Astrocyte (in vitro differentiated cells and primary cell): ENCODE data around the gene CLCN1.

ENCODE experiments used
- EZH2 ChIP-seq: IDR thresholded peaks from 2 replicates; pipeline ENCODE4 v1.6.1; 2012; ENCODE audit warnings: mild to moderate bottlenecking, low read length, inconsistent platforms; ENCODE audit not compliant: insufficient read depth
- TF ChIP-seq, protein P1 (sequence below): IDR thresholded peaks from 2 replicates; pipeline ENCODE4 v1.5.1; 2011; ENCODE audit warnings: low read depth, mild to moderate bottlenecking, inconsistent platforms, low read length, moderate library complexity; ENCODE audit not compliant: insufficient read depth

DNA sequence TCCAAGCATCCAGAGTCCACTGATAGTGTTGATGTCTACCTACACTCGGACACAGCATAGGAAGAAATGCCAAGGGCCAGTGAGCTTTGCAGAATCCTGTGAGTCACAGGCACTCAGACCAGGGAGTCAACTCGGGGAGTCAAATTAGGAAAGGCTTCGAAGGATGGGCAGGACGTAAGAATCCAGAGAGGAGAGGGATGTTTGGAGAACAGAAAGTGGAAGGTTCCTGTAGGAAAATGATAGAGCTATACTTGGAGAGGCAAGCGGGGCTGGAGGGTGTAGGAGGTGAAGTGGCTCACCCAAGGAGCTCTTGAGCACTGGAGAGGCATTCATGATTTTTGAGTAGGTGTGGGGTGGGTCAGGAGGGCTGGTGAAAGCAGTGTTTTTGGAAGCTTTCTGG is 68.2 kb downstream of the CLCN1 start:
- TF ChIP-seq, protein P1, sequence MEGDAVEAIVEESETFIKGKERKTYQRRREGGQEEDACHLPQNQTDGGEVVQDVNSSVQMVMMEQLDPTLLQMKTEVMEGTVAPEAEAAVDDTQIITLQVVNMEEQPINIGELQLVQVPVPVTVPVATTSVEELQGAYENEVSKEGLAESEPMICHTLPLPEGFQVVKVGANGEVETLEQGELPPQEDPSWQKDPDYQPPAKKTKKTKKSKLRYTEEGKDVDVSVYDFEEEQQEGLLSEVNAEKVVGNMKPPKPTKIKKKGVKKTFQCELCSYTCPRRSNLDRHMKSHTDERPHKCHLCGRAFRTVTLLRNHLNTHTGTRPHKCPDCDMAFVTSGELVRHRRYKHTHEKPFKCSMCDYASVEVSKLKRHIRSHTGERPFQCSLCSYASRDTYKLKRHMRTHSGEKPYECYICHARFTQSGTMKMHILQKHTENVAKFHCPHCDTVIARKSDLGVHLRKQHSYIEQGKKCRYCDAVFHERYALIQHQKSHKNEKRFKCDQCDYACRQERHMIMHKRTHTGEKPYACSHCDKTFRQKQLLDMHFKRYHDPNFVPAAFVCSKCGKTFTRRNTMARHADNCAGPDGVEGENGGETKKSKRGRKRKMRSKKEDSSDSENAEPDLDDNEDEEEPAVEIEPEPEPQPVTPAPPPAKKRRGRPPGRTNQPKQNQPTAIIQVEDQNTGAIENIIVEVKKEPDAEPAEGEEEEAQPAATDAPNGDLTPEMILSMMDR: no peak
- TF ChIP-seq EZH2: no peak
